GM12892 (cell line): ENCODE data around the gene TOMM20.

Experiments used
- POLR2A ChIP-seq: IDR thresholded peaks from 2 replicates; pipeline ENCODE4 v1.6.1; 2011; ENCODE audit warnings: low read depth, low read length, control low read depth
- POLR2AphosphoS5 ChIP-seq: IDR thresholded peaks from 2 replicates; pipeline ENCODE4 v1.6.1; 2011; ENCODE audit warnings: low read depth, low read length, control low read depth

- TF ChIP-seq POLR2AphosphoS5 = no peak
- no peak for TF ChIP-seq POLR2A
Observed at GRCh38 chr1:235145639-235146038, 17.0 kb upstream of the TOMM20 start.
